ENCODE results near the gene TRIP12.

TRIP12 gene

DNA sequence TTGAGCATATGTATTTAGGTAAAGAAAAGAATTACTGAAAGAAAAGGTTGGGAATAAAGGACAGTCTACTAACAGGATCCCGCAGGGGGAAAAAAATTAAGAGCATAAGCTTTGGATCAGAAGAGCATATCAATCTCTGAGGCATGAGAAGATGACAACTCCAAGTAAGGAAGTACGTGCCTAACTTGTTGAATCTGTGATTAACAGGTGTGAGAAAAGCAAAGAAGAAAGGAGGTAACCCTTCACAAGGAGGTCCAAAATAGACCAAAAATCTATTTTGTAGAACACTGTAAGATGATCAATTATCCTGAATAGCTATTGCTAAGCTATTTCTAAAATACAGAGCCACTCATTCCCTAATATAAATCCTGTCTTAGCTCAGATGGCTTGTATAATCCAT is 32.8 kb downstream of the TRIP12 start:
- TF ChIP-seq RARB (CRISPR knock-in tag; IDR thresholded peaks at IDR 0.05) (no peak), ESRRG (CRISPR knock-in tag; IDR thresholded peaks at IDR 0.05) (no peak), PPARA (CRISPR knock-in tag; IDR thresholded peaks at IDR 0.05; ENCODE audit: borderline replicate concordance) (no peak), ZNF565 (CRISPR knock-in tag; conservative IDR thresholded peaks at IDR 0.05; ENCODE audit: low read depth) (no peak), ZFP30 (CRISPR knock-in tag; IDR thresholded peaks at IDR 0.05) (no peak), GLIS3 (CRISPR knock-in tag; IDR thresholded peaks at IDR 0.05) (no peak), TCF4 (CRISPR knock-in tag; IDR thresholded peaks at IDR 0.05; ENCODE audit: borderline replicate concordance) (no peak), ZC3H10 (CRISPR knock-in tag; IDR thresholded peaks at IDR 0.05) (no peak)
- no peak for ATAC-seq

DNA sequence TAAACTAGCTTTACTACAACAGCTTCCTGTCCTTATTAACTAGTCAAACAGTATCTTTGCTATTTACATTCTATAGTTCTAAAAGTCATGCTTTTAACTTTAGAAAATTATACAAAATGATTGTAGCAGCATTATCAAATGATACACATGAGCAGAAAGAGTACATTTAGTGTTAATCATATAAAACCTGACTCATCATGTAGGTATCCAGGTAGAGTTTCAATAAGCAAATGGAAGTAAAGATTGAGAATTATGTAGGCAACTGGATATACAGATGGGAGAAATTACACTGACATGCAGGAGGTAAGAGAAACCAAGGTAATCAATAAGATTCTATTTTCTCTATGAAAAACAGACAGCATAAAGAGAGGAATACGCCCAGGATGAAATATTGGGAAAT is 33.8 kb downstream of the TRIP12 start:
- ATAC-seq = no peak
- TF ChIP-seq, protein P1, sequence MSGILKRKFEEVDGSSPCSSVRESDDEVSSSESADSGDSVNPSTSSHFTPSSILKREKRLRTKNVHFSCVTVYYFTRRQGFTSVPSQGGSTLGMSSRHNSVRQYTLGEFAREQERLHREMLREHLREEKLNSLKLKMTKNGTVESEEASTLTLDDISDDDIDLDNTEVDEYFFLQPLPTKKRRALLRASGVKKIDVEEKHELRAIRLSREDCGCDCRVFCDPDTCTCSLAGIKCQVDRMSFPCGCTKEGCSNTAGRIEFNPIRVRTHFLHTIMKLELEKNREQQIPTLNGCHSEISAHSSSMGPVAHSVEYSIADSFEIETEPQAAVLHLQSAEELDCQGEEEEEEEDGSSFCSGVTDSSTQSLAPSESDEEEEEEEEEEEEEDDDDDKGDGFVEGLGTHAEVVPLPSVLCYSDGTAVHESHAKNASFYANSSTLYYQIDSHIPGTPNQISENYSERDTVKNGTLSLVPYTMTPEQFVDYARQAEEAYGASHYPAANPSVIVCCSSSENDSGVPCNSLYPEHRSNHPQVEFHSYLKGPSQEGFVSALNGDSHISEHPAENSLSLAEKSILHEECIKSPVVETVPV (CRISPR knock-in tag; IDR thresholded peaks at IDR 0.05) = no peak
- TF ChIP-seq TOX (CRISPR knock-in tag; IDR thresholded peaks at IDR 0.05; ENCODE audit: borderline replicate concordance) = no peak
- TF ChIP-seq ARNTL (CRISPR knock-in tag; IDR thresholded peaks at IDR 0.05; ENCODE audit: borderline replicate concordance, low read depth) = no peak
- no peak for TF ChIP-seq BACH2 (CRISPR knock-in tag; IDR thresholded peaks at IDR 0.05; ENCODE audit: borderline replicate concordance)
- no peak for TF ChIP-seq SNAI2 (CRISPR knock-in tag; IDR thresholded peaks at IDR 0.05)
- no peak for TF ChIP-seq ZFP30 (CRISPR knock-in tag; IDR thresholded peaks at IDR 0.05)
- no peak for TF ChIP-seq CSDC2 (CRISPR knock-in tag; IDR thresholded peaks at IDR 0.05)
- no peak for TF ChIP-seq ZFP3 (CRISPR knock-in tag; IDR thresholded peaks at IDR 0.05)
- TF ChIP-seq RARB (CRISPR knock-in tag; IDR thresholded peaks at IDR 0.05) = no peak
- TF ChIP-seq, protein P2, sequence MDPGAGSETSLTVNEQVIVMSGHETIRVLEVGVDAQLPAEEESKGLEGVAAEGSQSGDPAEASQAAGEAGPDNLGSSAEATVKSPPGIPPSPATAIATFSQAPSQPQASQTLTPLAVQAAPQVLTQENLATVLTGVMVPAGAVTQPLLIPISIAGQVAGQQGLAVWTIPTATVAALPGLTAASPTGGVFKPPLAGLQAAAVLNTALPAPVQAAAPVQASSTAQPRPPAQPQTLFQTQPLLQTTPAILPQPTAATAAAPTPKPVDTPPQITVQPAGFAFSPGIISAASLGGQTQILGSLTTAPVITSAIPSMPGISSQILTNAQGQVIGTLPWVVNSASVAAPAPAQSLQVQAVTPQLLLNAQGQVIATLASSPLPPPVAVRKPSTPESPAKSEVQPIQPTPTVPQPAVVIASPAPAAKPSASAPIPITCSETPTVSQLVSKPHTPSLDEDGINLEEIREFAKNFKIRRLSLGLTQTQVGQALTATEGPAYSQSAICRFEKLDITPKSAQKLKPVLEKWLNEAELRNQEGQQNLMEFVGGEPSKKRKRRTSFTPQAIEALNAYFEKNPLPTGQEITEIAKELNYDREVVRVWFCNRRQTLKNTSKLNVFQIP (CRISPR knock-in tag; IDR thresholded peaks at IDR 0.05; ENCODE audit: borderline replicate concordance, low read depth) = no peak
- no peak for TF ChIP-seq ZNF8 (CRISPR knock-in tag; IDR thresholded peaks at IDR 0.05)
- no peak for TF ChIP-seq PPARA (CRISPR knock-in tag; IDR thresholded peaks at IDR 0.05; ENCODE audit: borderline replicate concordance)
- no peak for TF ChIP-seq ESRRG (CRISPR knock-in tag; IDR thresholded peaks at IDR 0.05)
- TF ChIP-seq, protein P3, sequence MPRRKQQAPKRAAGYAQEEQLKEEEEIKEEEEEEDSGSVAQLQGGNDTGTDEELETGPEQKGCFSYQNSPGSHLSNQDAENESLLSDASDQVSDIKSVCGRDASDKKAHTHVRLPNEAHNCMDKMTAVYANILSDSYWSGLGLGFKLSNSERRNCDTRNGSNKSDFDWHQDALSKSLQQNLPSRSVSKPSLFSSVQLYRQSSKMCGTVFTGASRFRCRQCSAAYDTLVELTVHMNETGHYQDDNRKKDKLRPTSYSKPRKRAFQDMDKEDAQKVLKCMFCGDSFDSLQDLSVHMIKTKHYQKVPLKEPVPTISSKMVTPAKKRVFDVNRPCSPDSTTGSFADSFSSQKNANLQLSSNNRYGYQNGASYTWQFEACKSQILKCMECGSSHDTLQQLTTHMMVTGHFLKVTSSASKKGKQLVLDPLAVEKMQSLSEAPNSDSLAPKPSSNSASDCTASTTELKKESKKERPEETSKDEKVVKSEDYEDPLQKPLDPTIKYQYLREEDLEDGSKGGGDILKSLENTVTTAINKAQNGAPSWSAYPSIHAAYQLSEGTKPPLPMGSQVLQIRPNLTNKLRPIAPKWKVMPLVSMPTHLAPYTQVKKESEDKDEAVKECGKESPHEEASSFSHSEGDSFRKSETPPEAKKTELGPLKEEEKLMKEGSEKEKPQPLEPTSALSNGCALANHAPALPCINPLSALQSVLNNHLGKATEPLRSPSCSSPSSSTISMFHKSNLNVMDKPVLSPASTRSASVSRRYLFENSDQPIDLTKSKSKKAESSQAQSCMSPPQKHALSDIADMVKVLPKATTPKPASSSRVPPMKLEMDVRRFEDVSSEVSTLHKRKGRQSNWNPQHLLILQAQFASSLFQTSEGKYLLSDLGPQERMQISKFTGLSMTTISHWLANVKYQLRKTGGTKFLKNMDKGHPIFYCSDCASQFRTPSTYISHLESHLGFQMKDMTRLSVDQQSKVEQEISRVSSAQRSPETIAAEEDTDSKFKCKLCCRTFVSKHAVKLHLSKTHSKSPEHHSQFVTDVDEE (CRISPR knock-in tag; IDR thresholded peaks at IDR 0.05) = no peak
- TF ChIP-seq ZNF70 (CRISPR knock-in tag; IDR thresholded peaks at IDR 0.05) = no peak
- TF ChIP-seq ZC3H10 (CRISPR knock-in tag; IDR thresholded peaks at IDR 0.05) = no peak
- TF ChIP-seq GLIS3 (CRISPR knock-in tag; IDR thresholded peaks at IDR 0.05) = no peak

DNA sequence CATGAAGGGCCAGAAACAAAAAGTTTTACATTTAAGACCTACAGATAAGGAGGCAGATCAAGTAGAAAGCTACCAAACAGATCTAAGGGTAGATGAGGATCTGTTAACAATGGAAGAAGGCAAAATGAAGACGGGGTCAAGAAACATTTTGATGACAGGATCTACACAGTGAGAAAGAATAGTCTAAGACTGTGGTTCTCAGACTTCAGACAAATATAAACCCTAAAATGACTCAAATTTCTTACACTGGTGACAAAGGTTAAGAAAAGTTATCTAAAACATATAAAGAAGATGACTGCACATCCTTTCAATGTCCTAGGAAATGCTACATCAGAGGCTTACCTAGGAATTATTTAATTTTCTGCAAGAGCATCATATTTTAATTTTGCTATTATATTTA is 34.4 kb downstream of the TRIP12 start:
- TF ChIP-seq, protein P4, sequence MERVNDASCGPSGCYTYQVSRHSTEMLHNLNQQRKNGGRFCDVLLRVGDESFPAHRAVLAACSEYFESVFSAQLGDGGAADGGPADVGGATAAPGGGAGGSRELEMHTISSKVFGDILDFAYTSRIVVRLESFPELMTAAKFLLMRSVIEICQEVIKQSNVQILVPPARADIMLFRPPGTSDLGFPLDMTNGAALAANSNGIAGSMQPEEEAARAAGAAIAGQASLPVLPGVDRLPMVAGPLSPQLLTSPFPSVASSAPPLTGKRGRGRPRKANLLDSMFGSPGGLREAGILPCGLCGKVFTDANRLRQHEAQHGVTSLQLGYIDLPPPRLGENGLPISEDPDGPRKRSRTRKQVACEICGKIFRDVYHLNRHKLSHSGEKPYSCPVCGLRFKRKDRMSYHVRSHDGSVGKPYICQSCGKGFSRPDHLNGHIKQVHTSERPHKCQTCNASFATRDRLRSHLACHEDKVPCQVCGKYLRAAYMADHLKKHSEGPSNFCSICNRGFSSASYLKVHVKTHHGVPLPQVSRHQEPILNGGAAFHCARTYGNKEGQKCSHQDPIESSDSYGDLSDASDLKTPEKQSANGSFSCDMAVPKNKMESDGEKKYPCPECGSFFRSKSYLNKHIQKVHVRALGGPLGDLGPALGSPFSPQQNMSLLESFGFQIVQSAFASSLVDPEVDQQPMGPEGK (CRISPR knock-in tag; IDR thresholded peaks at IDR 0.05; ENCODE audit: borderline replicate concordance) = no peak
- TF ChIP-seq, protein P2 (CRISPR knock-in tag; IDR thresholded peaks at IDR 0.05; ENCODE audit: borderline replicate concordance, low read depth) = no peak
- TF ChIP-seq, protein P1 (CRISPR knock-in tag; IDR thresholded peaks at IDR 0.05) = no peak
- TF ChIP-seq ESRRG (CRISPR knock-in tag; IDR thresholded peaks at IDR 0.05) (no peak), CSDC2 (CRISPR knock-in tag; IDR thresholded peaks at IDR 0.05) (no peak), PPARA (CRISPR knock-in tag; IDR thresholded peaks at IDR 0.05; ENCODE audit: borderline replicate concordance) (no peak), ZNF565 (CRISPR knock-in tag; conservative IDR thresholded peaks at IDR 0.05; ENCODE audit: low read depth) (no peak), ZFP30 (CRISPR knock-in tag; IDR thresholded peaks at IDR 0.05) (no peak), ZC3H10 (CRISPR knock-in tag; IDR thresholded peaks at IDR 0.05) (no peak), ZFP3 (CRISPR knock-in tag; IDR thresholded peaks at IDR 0.05) (no peak), SNAI2 (CRISPR knock-in tag; IDR thresholded peaks at IDR 0.05) (no peak), TOX (CRISPR knock-in tag; IDR thresholded peaks at IDR 0.05; ENCODE audit: borderline replicate concordance) (no peak), BACH2 (CRISPR knock-in tag; IDR thresholded peaks at IDR 0.05; ENCODE audit: borderline replicate concordance) (no peak), ZNF70 (CRISPR knock-in tag; IDR thresholded peaks at IDR 0.05) (no peak), TCF4 (CRISPR knock-in tag; IDR thresholded peaks at IDR 0.05; ENCODE audit: borderline replicate concordance) (no peak), ARNTL (CRISPR knock-in tag; IDR thresholded peaks at IDR 0.05; ENCODE audit: borderline replicate concordance, low read depth) (no peak), ISL1 (CRISPR knock-in tag; IDR thresholded peaks at IDR 0.05) (no peak)
- ATAC-seq = no peak

Data from SK-N-SH treated with all-trans-retinoic acid at 6 μM for 48 hours (cell line).